ENCODE measurements around the gene CENPO. TPM values are rescaled to one million over a fixed set of nuclear protein-coding genes. Genes with fewer than 3 reads are reported as not detected.

Gene CENPO
- total RNA-seq, 1 donor from 2014 or later = 17.5 TPM

DNA sequence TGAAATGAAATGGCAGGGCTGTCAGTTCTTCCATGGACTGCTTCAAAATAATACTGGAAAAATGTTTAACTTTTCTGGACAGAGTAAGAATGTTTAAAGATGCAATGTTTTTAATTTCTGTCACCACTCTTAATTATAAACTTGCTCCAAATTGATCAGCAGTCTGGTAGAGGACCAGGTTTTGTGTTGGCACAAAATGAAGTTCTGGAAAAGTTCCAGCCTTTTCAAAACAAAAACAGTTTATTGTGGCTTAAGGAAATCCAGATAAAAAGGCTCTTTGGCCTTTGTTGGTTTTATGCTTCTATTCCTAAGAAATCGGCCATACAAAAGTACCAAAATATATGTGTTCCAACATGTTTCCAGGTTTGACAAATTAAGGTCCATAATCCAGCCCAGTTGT is 48.9 kb upstream of the CENPO start:
- no peaks in the 10 kb centered on the region for H3K27me3 Mint-ChIP-seq (ENCODE audit: low read depth, unreplicated experiment)
- H3K9ac ChIP-seq (ENCODE audit: low read length) = no peak overlapping the region
- H3K36me3 Mint-ChIP-seq (ENCODE audit: low read depth, unreplicated experiment) = peaks cover 3% of the 10 kb centered on the region
- TF ChIP-seq EZH2 (IDR thresholded peaks at IDR 0.05; ENCODE audit: insufficient read depth, low read length) = no peak
- TF ChIP-seq, protein P1, sequence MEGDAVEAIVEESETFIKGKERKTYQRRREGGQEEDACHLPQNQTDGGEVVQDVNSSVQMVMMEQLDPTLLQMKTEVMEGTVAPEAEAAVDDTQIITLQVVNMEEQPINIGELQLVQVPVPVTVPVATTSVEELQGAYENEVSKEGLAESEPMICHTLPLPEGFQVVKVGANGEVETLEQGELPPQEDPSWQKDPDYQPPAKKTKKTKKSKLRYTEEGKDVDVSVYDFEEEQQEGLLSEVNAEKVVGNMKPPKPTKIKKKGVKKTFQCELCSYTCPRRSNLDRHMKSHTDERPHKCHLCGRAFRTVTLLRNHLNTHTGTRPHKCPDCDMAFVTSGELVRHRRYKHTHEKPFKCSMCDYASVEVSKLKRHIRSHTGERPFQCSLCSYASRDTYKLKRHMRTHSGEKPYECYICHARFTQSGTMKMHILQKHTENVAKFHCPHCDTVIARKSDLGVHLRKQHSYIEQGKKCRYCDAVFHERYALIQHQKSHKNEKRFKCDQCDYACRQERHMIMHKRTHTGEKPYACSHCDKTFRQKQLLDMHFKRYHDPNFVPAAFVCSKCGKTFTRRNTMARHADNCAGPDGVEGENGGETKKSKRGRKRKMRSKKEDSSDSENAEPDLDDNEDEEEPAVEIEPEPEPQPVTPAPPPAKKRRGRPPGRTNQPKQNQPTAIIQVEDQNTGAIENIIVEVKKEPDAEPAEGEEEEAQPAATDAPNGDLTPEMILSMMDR (IDR thresholded peaks at IDR 0.05; ENCODE audit: insufficient read depth, low read depth, low read length) = no peak
- FAIRE-seq = no peak
- peaks cover 3% of the 10 kb centered on the region for H3K36me3 ChIP-seq (ENCODE audit: insufficient read depth, low read length)
- no peak overlapping the region for H3K27ac Mint-ChIP-seq (ENCODE audit: unreplicated experiment)
- no peaks in the 10 kb centered on the region for H3K79me2 ChIP-seq (ENCODE audit: insufficient read depth, low read length)
- H3K4me3 ChIP-seq (ENCODE audit: insufficient read depth, low read depth, low read length) = no peak overlapping the region
- no peak overlapping the region for H3K4me3 Mint-ChIP-seq (ENCODE audit: unreplicated experiment)
- H2AFZ ChIP-seq (ENCODE audit: low read depth, low read length) = no peak overlapping the region
- H3K9me3 Mint-ChIP-seq (ENCODE audit: unreplicated experiment) = no peaks in the 10 kb centered on the region
- DNase-seq (ENCODE audit: low read depth) = no peak
- no peaks in the 10 kb centered on the region for H3K4me1 Mint-ChIP-seq (ENCODE audit: low read depth, unreplicated experiment)
- no peak overlapping the region for H3K4me2 ChIP-seq (ENCODE audit: low read length)
- no peak overlapping the region for H3K27ac ChIP-seq (ENCODE audit: low read depth, low read length)
- H3K9me3 ChIP-seq (ENCODE audit: insufficient read depth, low read depth, low read length) = no peaks in the 10 kb centered on the region
- H3K27me3 ChIP-seq (ENCODE audit: insufficient read depth, low read length) = no peaks in the 10 kb centered on the region
- no peaks in the 10 kb centered on the region for H4K20me1 ChIP-seq (ENCODE audit: insufficient read depth, low read length)
- no peaks in the 10 kb centered on the region for H3K4me1 ChIP-seq (ENCODE audit: insufficient read depth, low read length)

DNA sequence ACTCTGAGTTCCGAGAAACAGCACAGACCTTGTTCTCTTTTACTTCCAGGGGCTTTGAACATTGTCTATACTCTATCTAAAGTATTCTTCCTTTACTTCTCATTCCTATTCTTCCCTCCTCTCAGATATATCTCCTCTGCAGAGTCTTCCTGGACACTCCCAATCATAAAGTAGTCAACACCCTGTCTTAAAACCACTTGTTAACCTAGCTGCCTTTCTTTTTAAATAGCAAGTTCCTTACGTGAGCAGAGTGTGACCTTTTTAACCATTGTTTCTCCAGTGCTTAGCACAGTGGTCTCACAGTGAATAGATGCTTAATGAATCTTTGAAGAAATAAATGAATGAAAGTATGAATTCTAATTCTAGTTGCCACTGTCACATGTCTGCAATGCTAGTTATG is 47.4 kb upstream of the CENPO start:
- no peak for FAIRE-seq
- H3K4me1 ChIP-seq (ENCODE audit: insufficient read depth, low read length) = no peaks in the 10 kb centered on the region

DNA sequence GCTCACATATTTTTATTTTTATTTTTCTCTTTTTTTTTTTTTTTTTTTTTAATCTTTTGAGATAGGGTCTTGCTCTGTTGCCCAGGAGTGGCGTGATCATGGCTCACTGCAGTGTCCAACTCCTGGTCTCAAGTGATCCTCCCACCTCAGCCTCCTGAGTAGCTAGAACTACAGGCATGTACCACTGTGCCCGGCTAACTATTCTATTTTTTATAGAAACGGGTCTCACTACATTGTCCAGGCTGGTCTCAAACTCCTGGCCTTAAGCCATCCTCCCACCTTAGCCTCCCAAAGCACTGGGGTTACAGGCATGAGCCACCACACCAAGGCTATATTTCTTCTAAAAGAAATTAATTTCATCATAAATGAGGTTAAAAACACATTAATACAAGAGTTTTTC is 45.9 kb upstream of the CENPO start:
- FAIRE-seq = no peak
- H3K27ac ChIP-seq (ENCODE audit: low read depth, low read length) = no peak overlapping the region

More for the DNA sequence above, 47.4 kb upstream of the CENPO start:
- peaks cover 3% of the 10 kb centered on the region for H3K36me3 Mint-ChIP-seq (ENCODE audit: low read depth, unreplicated experiment)
- no peak overlapping the region for H3K4me3 Mint-ChIP-seq (ENCODE audit: unreplicated experiment)
- H4K20me1 ChIP-seq (ENCODE audit: insufficient read depth, low read length) = no peaks in the 10 kb centered on the region
- no peak for TF ChIP-seq EZH2 (IDR thresholded peaks at IDR 0.05; ENCODE audit: insufficient read depth, low read length)
- TF ChIP-seq, protein P1 (IDR thresholded peaks at IDR 0.05; ENCODE audit: insufficient read depth, low read depth, low read length) = no peak
- H3K4me2 ChIP-seq (ENCODE audit: low read length) = no peak overlapping the region
- peaks cover 3% of the 10 kb centered on the region for H3K36me3 ChIP-seq (ENCODE audit: insufficient read depth, low read length)
- no peaks in the 10 kb centered on the region for H3K9me3 ChIP-seq (ENCODE audit: insufficient read depth, low read depth, low read length)
- no peaks in the 10 kb centered on the region for H3K27me3 ChIP-seq (ENCODE audit: insufficient read depth, low read length)
- no peak overlapping the region for H3K27ac Mint-ChIP-seq (ENCODE audit: unreplicated experiment)
- no peak for DNase-seq (ENCODE audit: low read depth)
- no peak overlapping the region for H3K27ac ChIP-seq (ENCODE audit: low read depth, low read length)
- H3K9ac ChIP-seq (ENCODE audit: low read length) = no peak overlapping the region
- H3K27me3 Mint-ChIP-seq (ENCODE audit: low read depth, unreplicated experiment) = no peaks in the 10 kb centered on the region
- no peaks in the 10 kb centered on the region for H3K9me3 Mint-ChIP-seq (ENCODE audit: unreplicated experiment)
- H3K79me2 ChIP-seq (ENCODE audit: insufficient read depth, low read length) = no peaks in the 10 kb centered on the region
- no peak overlapping the region for H3K4me3 ChIP-seq (ENCODE audit: insufficient read depth, low read depth, low read length)
- no peak overlapping the region for H2AFZ ChIP-seq (ENCODE audit: low read depth, low read length)
- no peaks in the 10 kb centered on the region for H3K4me1 Mint-ChIP-seq (ENCODE audit: low read depth, unreplicated experiment)

More for the DNA sequence above, 45.9 kb upstream of the CENPO start:
- no peak for DNase-seq (ENCODE audit: low read depth)
- no peaks in the 10 kb centered on the region for H3K4me1 ChIP-seq (ENCODE audit: insufficient read depth, low read length)
- H2AFZ ChIP-seq (ENCODE audit: low read depth, low read length) = no peak overlapping the region
- no peaks in the 10 kb centered on the region for H4K20me1 ChIP-seq (ENCODE audit: insufficient read depth, low read length)
- H3K9ac ChIP-seq (ENCODE audit: low read length) = no peak overlapping the region
- Mint-ChIP-seq H3K27ac (ENCODE audit: unreplicated experiment) (no peak overlapping the region), H3K4me1 (ENCODE audit: low read depth, unreplicated experiment) (no peaks in the 10 kb centered on the region), H3K36me3 (ENCODE audit: low read depth, unreplicated experiment) (peaks cover 3% of the 10 kb centered on the region), H3K9me3 (ENCODE audit: unreplicated experiment) (no peaks in the 10 kb centered on the region), H3K27me3 (ENCODE audit: low read depth, unreplicated experiment) (no peaks in the 10 kb centered on the region), H3K4me3 (ENCODE audit: unreplicated experiment) (no peak overlapping the region)
- H3K79me2 ChIP-seq (ENCODE audit: insufficient read depth, low read length) = no peaks in the 10 kb centered on the region
- H3K4me2 ChIP-seq (ENCODE audit: low read length) = no peak overlapping the region
- H3K4me3 ChIP-seq (ENCODE audit: insufficient read depth, low read depth, low read length) = no peak overlapping the region
- TF ChIP-seq EZH2 (IDR thresholded peaks at IDR 0.05; ENCODE audit: insufficient read depth, low read length) = no peak
- TF ChIP-seq, protein P1 (IDR thresholded peaks at IDR 0.05; ENCODE audit: insufficient read depth, low read depth, low read length) = no peak
- no peaks in the 10 kb centered on the region for H3K9me3 ChIP-seq (ENCODE audit: insufficient read depth, low read depth, low read length)
- no peaks in the 10 kb centered on the region for H3K36me3 ChIP-seq (ENCODE audit: insufficient read depth, low read length)
- H3K27me3 ChIP-seq (ENCODE audit: insufficient read depth, low read length) = no peaks in the 10 kb centered on the region
